ENCODE measurements around the gene FAM47E. TPM values are rescaled to one million over a fixed set of nuclear protein-coding genes. Genes with fewer than 3 reads are reported as not detected.

Gene FAM47E
- total RNA-seq, 1 donor from 2014 or later, result 3.4 TPM

DNA sequence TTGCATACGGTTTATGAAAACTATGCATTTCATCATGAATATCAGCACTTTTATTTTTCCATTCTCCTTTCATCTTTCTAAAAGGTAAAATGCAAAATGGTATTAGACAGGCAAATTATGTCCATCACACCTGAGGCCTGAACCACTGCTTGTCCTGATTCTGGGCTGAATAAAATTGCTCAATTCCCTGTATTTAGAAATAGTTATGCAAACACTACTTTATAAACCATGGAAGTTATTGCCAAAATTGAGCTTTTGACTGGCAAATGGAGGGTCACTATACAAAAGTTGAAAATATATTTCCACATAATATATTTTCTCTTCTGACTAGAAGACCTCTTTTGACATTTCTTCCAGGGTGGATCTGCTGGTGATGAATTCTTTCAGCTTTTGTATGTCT is 21.1 kb downstream of the FAM47E start:
- Mint-ChIP-seq H3K27me3 (no peaks in the 10 kb centered on the region), H3K9me3 (ENCODE audit: low read depth) (no peaks in the 10 kb centered on the region), H3K4me1 (ENCODE audit: low read depth) (peaks cover 11% of the 10 kb centered on the region), H3K4me3 (ENCODE audit: low read depth) (no peak overlapping the region), H3K36me3 (ENCODE audit: insufficient read depth) (no peaks in the 10 kb centered on the region), H3K27ac (no peak overlapping the region)
- no peak for DNase-seq (ENCODE audit: low spot score, unreplicated experiment)
- TF ChIP-seq, protein P1, sequence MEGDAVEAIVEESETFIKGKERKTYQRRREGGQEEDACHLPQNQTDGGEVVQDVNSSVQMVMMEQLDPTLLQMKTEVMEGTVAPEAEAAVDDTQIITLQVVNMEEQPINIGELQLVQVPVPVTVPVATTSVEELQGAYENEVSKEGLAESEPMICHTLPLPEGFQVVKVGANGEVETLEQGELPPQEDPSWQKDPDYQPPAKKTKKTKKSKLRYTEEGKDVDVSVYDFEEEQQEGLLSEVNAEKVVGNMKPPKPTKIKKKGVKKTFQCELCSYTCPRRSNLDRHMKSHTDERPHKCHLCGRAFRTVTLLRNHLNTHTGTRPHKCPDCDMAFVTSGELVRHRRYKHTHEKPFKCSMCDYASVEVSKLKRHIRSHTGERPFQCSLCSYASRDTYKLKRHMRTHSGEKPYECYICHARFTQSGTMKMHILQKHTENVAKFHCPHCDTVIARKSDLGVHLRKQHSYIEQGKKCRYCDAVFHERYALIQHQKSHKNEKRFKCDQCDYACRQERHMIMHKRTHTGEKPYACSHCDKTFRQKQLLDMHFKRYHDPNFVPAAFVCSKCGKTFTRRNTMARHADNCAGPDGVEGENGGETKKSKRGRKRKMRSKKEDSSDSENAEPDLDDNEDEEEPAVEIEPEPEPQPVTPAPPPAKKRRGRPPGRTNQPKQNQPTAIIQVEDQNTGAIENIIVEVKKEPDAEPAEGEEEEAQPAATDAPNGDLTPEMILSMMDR (IDR thresholded peaks at IDR 0.05; ENCODE audit: unreplicated experiment), result no peak

DNA sequence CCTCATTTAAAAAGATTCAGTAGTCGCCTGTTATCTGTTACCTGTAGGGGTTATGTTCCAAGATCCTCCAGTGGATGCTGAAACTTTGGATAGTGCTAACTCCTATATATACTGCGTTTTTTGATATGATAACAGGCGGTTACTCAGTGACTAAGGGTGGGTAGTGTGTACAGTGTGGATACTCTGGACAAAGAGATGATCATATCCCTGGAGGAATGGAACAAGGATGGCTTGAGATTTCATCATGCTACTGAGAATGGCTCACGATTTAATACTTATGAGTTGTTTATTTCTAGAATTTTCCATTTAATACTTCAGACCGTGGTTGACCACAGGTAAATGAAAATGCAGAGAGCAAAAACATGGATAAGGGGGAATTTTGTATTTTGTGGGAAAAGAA is 21.5 kb downstream of the FAM47E start:
- H3K36me3 Mint-ChIP-seq (ENCODE audit: insufficient read depth), result no peaks in the 10 kb centered on the region
- H3K4me1 Mint-ChIP-seq (ENCODE audit: low read depth), result peaks cover 11% of the 10 kb centered on the region

DNA sequence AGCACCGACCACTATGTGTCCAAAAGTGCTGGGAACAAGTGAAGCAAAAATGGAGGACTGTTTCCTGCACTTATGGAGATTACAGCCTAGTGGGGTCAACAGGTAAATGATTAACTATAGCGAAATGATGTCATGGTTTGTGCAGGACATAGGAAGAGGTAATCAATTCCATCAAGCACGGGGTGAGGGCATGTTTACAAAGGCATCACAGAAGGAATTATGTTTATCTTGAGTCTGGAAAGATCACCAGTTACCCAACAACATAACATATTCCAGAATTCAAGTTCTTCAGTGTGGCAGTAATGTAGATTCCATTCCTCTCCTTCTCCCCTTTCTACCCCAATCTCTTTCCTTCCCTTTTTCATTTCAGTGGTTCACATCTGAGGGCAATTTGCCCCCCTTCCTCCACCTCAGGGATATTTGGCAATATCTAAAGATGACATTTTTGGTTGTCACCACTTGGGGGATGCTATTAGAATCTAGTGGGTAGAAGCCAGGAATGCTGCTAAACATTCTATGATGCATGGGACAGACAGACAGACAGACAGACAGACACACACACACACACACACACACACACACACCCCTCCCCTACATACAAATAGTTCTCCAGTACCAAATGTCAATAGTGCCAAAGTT is 24.1 kb downstream of the FAM47E start:
- no peak for DNase-seq (ENCODE audit: low spot score, unreplicated experiment)
- H3K9me3 Mint-ChIP-seq (ENCODE audit: low read depth), result no peaks in the 10 kb centered on the region
- no peaks in the 10 kb centered on the region for H3K27me3 Mint-ChIP-seq
- TF ChIP-seq, protein P1 (IDR thresholded peaks at IDR 0.05; ENCODE audit: unreplicated experiment), result no peak
- peaks cover 15% of the 10 kb centered on the region for H3K4me1 Mint-ChIP-seq (ENCODE audit: low read depth)
- H3K36me3 Mint-ChIP-seq (ENCODE audit: insufficient read depth), result no peaks in the 10 kb centered on the region
- H3K4me3 Mint-ChIP-seq (ENCODE audit: low read depth), result no peak overlapping the region
- H3K27ac Mint-ChIP-seq, result peak overlapping the region; percentile 65

More for the DNA sequence above, 21.5 kb downstream of the FAM47E start:
- TF ChIP-seq, protein P1 (IDR thresholded peaks at IDR 0.05; ENCODE audit: unreplicated experiment), result no peak
- H3K27ac Mint-ChIP-seq, result peak overlapping the region; percentile 17
- H3K9me3 Mint-ChIP-seq (ENCODE audit: low read depth), result no peaks in the 10 kb centered on the region
- no peaks in the 10 kb centered on the region for H3K27me3 Mint-ChIP-seq
- no peak overlapping the region for H3K4me3 Mint-ChIP-seq (ENCODE audit: low read depth)
- no peak for DNase-seq (ENCODE audit: low spot score, unreplicated experiment)

DNA sequence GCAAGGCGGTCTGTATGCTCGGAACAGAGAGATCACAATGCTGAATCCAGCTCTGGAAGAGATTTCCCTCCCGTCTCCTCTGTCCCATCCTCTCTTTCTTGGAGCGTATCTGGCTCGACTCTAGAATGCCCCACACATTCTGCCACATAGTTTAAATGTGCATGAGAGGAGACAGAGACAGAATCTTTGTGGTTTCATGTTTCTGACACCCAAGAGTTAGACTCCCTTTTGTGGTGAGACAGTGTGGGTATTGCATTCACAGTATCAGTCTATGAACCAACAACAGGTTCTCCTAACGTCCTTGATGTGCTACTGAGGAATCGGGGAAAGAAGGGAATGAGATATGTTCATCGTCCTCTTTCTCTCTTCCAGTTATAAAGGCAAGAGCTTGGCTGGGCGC is 25.3 kb downstream of the FAM47E start:
- no peaks in the 10 kb centered on the region for H3K27me3 Mint-ChIP-seq

DNA sequence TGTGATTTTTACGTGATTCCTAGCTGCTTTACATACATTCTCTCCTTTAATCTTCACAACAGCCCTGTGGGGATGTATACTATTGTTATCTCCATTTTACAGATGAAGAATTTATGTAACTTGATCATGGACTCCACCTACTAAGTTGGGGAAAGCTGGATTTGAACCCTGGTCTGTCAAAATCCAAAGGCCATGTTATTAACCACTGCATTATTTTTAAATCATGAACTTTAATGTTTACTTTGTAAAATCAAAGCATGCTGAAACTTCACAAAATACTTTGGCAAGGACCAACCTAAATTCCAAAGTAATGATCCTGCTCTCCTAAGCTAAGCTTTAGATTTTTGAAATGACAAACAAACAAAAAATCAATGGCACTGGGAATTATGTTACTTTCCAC is 26.1 kb downstream of the FAM47E start:
- DNase-seq (ENCODE audit: low spot score, unreplicated experiment), result no peak
- no peaks in the 10 kb centered on the region for H3K27me3 Mint-ChIP-seq
- H3K27ac Mint-ChIP-seq, result no peak overlapping the region
- H3K4me3 Mint-ChIP-seq (ENCODE audit: low read depth), result no peak overlapping the region
- no peaks in the 10 kb centered on the region for H3K36me3 Mint-ChIP-seq (ENCODE audit: insufficient read depth)
- TF ChIP-seq, protein P1 (IDR thresholded peaks at IDR 0.05; ENCODE audit: unreplicated experiment), result no peak
- H3K9me3 Mint-ChIP-seq (ENCODE audit: low read depth), result no peaks in the 10 kb centered on the region
- peaks cover 23% of the 10 kb centered on the region for H3K4me1 Mint-ChIP-seq (ENCODE audit: low read depth)

More for the DNA sequence above, 25.3 kb downstream of the FAM47E start:
- peaks cover 23% of the 10 kb centered on the region for H3K4me1 Mint-ChIP-seq (ENCODE audit: low read depth)
- no peak for DNase-seq (ENCODE audit: low spot score, unreplicated experiment)
- no peak overlapping the region for H3K4me3 Mint-ChIP-seq (ENCODE audit: low read depth)
- H3K36me3 Mint-ChIP-seq (ENCODE audit: insufficient read depth), result no peaks in the 10 kb centered on the region
- no peak overlapping the region for H3K27ac Mint-ChIP-seq
- H3K9me3 Mint-ChIP-seq (ENCODE audit: low read depth), result no peaks in the 10 kb centered on the region
- TF ChIP-seq, protein P1 (IDR thresholded peaks at IDR 0.05; ENCODE audit: unreplicated experiment), result no peak

All from progenitor cell of endocrine pancreas (in vitro differentiated cells).